ENCODE results near the gene SLC9A9.

SLC9A9 gene

GRCh38 chr3:143484846-143485512 lies 363.3 kb downstream of the SLC9A9 start:
- no peak for DNase-seq

GRCh38 chr3:143483214-143483613 lies 365.1 kb downstream of the SLC9A9 start:
- DNase-seq, result no peak

- no peak for DNase-seq
Observed at GRCh38 chr3:143482106-143483088, 365.9 kb downstream of the SLC9A9 start.

- no peak for DNase-seq
Observed at GRCh38 chr3:143480344-143480743, 367.9 kb downstream of the SLC9A9 start.

- DNase-seq, result no peak
Observed at GRCh38 chr3:143479727-143480126, 368.5 kb downstream of the SLC9A9 start.

- no peak for DNase-seq
Observed at GRCh38 chr3:143478115-143478693, 370.1 kb downstream of the SLC9A9 start.

- DNase-seq, result no peak
Observed at GRCh38 chr3:143476965-143477640, 371.2 kb downstream of the SLC9A9 start.

GRCh38 chr3:143475981-143476380 lies 372.3 kb downstream of the SLC9A9 start:
- no peak for DNase-seq

- no peak for DNase-seq
Observed at GRCh38 chr3:143472731-143473523, 375.3 kb downstream of the SLC9A9 start.

GRCh38 chr3:143471705-143472104 lies 376.6 kb downstream of the SLC9A9 start:
- no peak for DNase-seq

- DNase-seq, result no peak
Observed at GRCh38 chr3:143469159-143469558, 379.1 kb downstream of the SLC9A9 start.

GRCh38 chr3:143465666-143466065 lies 382.6 kb downstream of the SLC9A9 start:
- no peak for DNase-seq

GRCh38 chr3:143464850-143465249 lies 383.4 kb downstream of the SLC9A9 start:
- DNase-seq, result no peak

GRCh38 chr3:143455480-143455879 lies 392.8 kb downstream of the SLC9A9 start:
- no peak for DNase-seq

GRCh38 chr3:143450632-143451031 lies 397.6 kb downstream of the SLC9A9 start:
- DNase-seq, result no peak

GRCh38 chr3:143447491-143447890 lies 400.8 kb downstream of the SLC9A9 start:
- DNase-seq, result no peak

- no peak for DNase-seq
Observed at GRCh38 chr3:143445118-143445517, 403.1 kb downstream of the SLC9A9 start.

- DNase-seq, result no peak
Observed at GRCh38 chr3:143443851-143444331, 404.4 kb downstream of the SLC9A9 start.

- no peak for DNase-seq
Observed at GRCh38 chr3:143442814-143443447, 405.3 kb downstream of the SLC9A9 start.

- no peak for DNase-seq
Observed at GRCh38 chr3:143441516-143442171, 406.6 kb downstream of the SLC9A9 start.

GRCh38 chr3:143439817-143440216 lies 408.5 kb downstream of the SLC9A9 start:
- no peak for DNase-seq
